NAMALWA (cell line): ENCODE measurements around the gene FRMD1.

Source experiments
- DNase-seq: peaks from one replicate; pipeline ENCODE4 v3.0.0-alpha.2; 2015; ENCODE audit warnings: low spot score

Gene FRMD1

GRCh38 chr6:168043193-168043847, 35.7 kb downstream of the FRMD1 start:
- no peak for DNase-seq

- DNase-seq = no peak
Observed at GRCh38 chr6:168042426-168043192, 36.4 kb downstream of the FRMD1 start.

- no peak for DNase-seq
Observed at GRCh38 chr6:168041928-168042327, 37.1 kb downstream of the FRMD1 start.

GRCh38 chr6:168040856-168041496, 38.0 kb downstream of the FRMD1 start:
- DNase-seq = no peak

GRCh38 chr6:168039849-168040248, 39.2 kb downstream of the FRMD1 start:
- DNase-seq = no peak

- no peak for DNase-seq
Observed at GRCh38 chr6:168039301-168039700, 39.7 kb downstream of the FRMD1 start.

- DNase-seq = no peak
Observed at GRCh38 chr6:168038576-168039140, 40.4 kb downstream of the FRMD1 start.

GRCh38 chr6:168037856-168038255, 41.2 kb downstream of the FRMD1 start:
- DNase-seq = no peak

GRCh38 chr6:168037242-168037641, 41.8 kb downstream of the FRMD1 start:
- DNase-seq = no peak

GRCh38 chr6:168035661-168036545, 43.1 kb downstream of the FRMD1 start:
- DNase-seq = no peak

- DNase-seq = no peak
Observed at GRCh38 chr6:168035098-168035660, 43.8 kb downstream of the FRMD1 start.

- no peak for DNase-seq
Observed at GRCh38 chr6:168034537-168034936, 44.5 kb downstream of the FRMD1 start.

GRCh38 chr6:168033791-168034190, 45.2 kb downstream of the FRMD1 start:
- no peak for DNase-seq

- DNase-seq = no peak
Observed at GRCh38 chr6:168032005-168032760, 46.8 kb downstream of the FRMD1 start.

- no peak for DNase-seq
Observed at GRCh38 chr6:168031411-168031971, 47.5 kb downstream of the FRMD1 start.

- no peak for DNase-seq
Observed at GRCh38 chr6:168030908-168031307, 48.1 kb downstream of the FRMD1 start.

- no peak for DNase-seq
Observed at GRCh38 chr6:168030218-168030746, 48.7 kb downstream of the FRMD1 start.

GRCh38 chr6:168029459-168030217, 49.4 kb downstream of the FRMD1 start:
- DNase-seq = no peak

GRCh38 chr6:168028181-168028580, 50.8 kb downstream of the FRMD1 start:
- DNase-seq = no peak
